SK-N-SH (cell line): ENCODE measurements around the gene ASF1B. TPM values are rescaled to one million over a fixed set of nuclear protein-coding genes. Genes with fewer than 3 reads are reported as not detected.

Experiments
- CTCF ChIA-PET: fragments of 300-600, 350-600 bp; formaldehyde crosslinking; extraction: SDS; loops from one replicate; lab custom pipeline; 2021; lab: Yijun Ruan, JAX
- POLR2A ChIA-PET: fragments of 350-600 bp; sonication (Branson Sonifier 250); formaldehyde crosslinking; extraction: SDS; loops from one replicate; lab custom pipeline; 2020; ENCODE audit warnings: antibody characterized with exemption, inconsistent platforms; lab: Yijun Ruan, JAX
- DNase-seq: peaks from one replicate; pipeline ENCODE4 v3.0.0; 2012
- H2AFZ ChIP-seq: fragments of 200-600 bp; sonication (generic); 2 replicates; pipeline ENCODE4 v1.8.1; 2016; ENCODE audit warnings: antibody characterized with exemption, mild to moderate bottlenecking, low read depth
- H3F3A ChIP-seq: fragments of 200-600 bp; sonication (generic); replicated peaks from 2 replicates; pipeline ENCODE3; 2016; ENCODE audit warnings: antibody characterized with exemption, mild to moderate bottlenecking; ENCODE audit not compliant: insufficient read depth
- H3K27ac ChIP-seq, 2 experiments: fragments of 200-500 bp in 1 of 2; fragments of 200-600 bp in 1 of 2; sonication (Bioruptor generic) in 1 of 2; sonication (generic), shearing (Covaris generic) in 1 of 2; 2 replicates each; pipeline versions ENCODE4 v1.5.1 to v1.6.1; 2014 to 2016; ENCODE audit warnings: low read depth in 2 of 2, inconsistent platforms in 1 of 2, low read length in 1 of 2, mild to moderate bottlenecking in 1 of 2, mixed read lengths in 1 of 2
- H3K27me3 ChIP-seq: fragments of 200-600 bp; sonication (generic), shearing (Covaris generic); 2 replicates; pipeline ENCODE4 v1.6.1; 2016; ENCODE audit warnings: mixed run types; ENCODE audit not compliant: insufficient read depth
- H3K36me3 ChIP-seq, 2 experiments: fragments of 200-500 bp in 1 of 2; fragments of 200-600 bp in 1 of 2; sonication (Bioruptor generic) in 1 of 2; sonication (generic) in 1 of 2; replicated peaks in 1 of 2; 2 replicates each; pipeline versions ENCODE3 to v1.5.1; 2014 to 2016; ENCODE audit warnings: low read length in 1 of 2, mild to moderate bottlenecking in 1 of 2; ENCODE audit not compliant: insufficient read depth in 2 of 2, control insufficient read depth in 1 of 2
- H3K4me1 ChIP-seq, 2 experiments: fragments of 200-500 bp in 1 of 2; fragments of 200-600 bp in 1 of 2; sonication (Bioruptor generic) in 1 of 2; sonication (generic), shearing (Covaris generic) in 1 of 2; 2 replicates each; pipeline versions ENCODE4 v1.5.1 to v1.6.1; 2014 to 2016; ENCODE audit warnings: low read depth in 1 of 2, low read length in 1 of 2, mixed run types in 1 of 2; ENCODE audit not compliant: insufficient read depth in 2 of 2, control insufficient read depth in 1 of 2
- H3K4me2 ChIP-seq: fragments of 200-600 bp; sonication (generic), shearing (Covaris generic); 2 replicates; pipeline ENCODE4 v1.6.1; 2017; ENCODE audit warnings: mixed run types
- H3K4me3 ChIP-seq, 2 experiments: fragments of 200-500 bp in 1 of 2; fragments of 200-600 bp in 1 of 2; sonication (Bioruptor generic) in 1 of 2; sonication (generic), shearing (Covaris generic) in 1 of 2; 2 replicates each; pipeline versions ENCODE4 v1.5.1 to v1.8.1; 2014 to 2016; ENCODE audit warnings: low read depth in 2 of 2, inconsistent platforms in 1 of 2, low read length in 1 of 2, mild to moderate bottlenecking in 1 of 2, mixed read lengths in 1 of 2, moderate library complexity in 1 of 2
- H3K79me2 ChIP-seq: fragments of 200-600 bp; sonication (generic); 2 replicates; pipeline ENCODE4 v1.8.1; 2017; ENCODE audit warnings: mild to moderate bottlenecking; ENCODE audit not compliant: insufficient read depth
- H3K9ac ChIP-seq: fragments of 200-600 bp; sonication (generic); 2 replicates; pipeline ENCODE4 v1.6.1; 2017; ENCODE audit warnings: mixed run types
- H3K9me2 ChIP-seq: fragments of 200-600 bp; sonication (generic); 2 replicates; pipeline ENCODE4 v1.6.1; 2017; ENCODE audit warnings: mixed run types
- H3K9me3 ChIP-seq: fragments of 200-600 bp; sonication (generic); 2 replicates; pipeline ENCODE4 v1.6.1; 2017; ENCODE audit warnings: mixed run types, mild to moderate bottlenecking, moderate library complexity
- H4K20me1 ChIP-seq: fragments of 200-600 bp; sonication (generic); 2 replicates; pipeline ENCODE4 v1.6.1; 2017; ENCODE audit warnings: mild to moderate bottlenecking, mixed run types; ENCODE audit not compliant: insufficient read depth
- CHD2 ChIP-seq: fragments of 150-350 bp; IDR thresholded peaks from 2 replicates; pipeline ENCODE4 v1.6.1; 2018; ENCODE audit warnings: low read length; ENCODE audit not compliant: partially characterized antibody
- ELF1 ChIP-seq: IDR thresholded peaks from 2 replicates; pipeline ENCODE4 v1.4.0; 2012
- FOSL2 ChIP-seq: IDR thresholded peaks from 2 replicates; pipeline ENCODE4 v1.4.0; 2012; ENCODE audit warnings: low read depth, mild to moderate bottlenecking, moderate library complexity, borderline replicate concordance
- FOXJ3 ChIP-seq: sonication (generic); formaldehyde crosslinking; IDR thresholded peaks from 2 replicates; pipeline ENCODE4 v1.5.1; 2020; ENCODE audit warnings: mild to moderate bottlenecking, missing genetic modification reagents
- FOXM1 ChIP-seq: IDR thresholded peaks from 2 replicates; pipeline ENCODE4 v1.4.0; 2012; ENCODE audit warnings: low read depth, mild to moderate bottlenecking
- MXI1 ChIP-seq: IDR thresholded peaks from 2 replicates; pipeline ENCODE4 v1.6.1; 2012; ENCODE audit warnings: mild to moderate bottlenecking, low read depth, low read length, improper control_type of control experiment
- POLR2AphosphoS5 ChIP-seq: IDR thresholded peaks from 2 replicates; pipeline ENCODE4 v1.6.1; 2012; ENCODE audit warnings: low read depth, low read length
- RCOR1 ChIP-seq: fragments of 150-350 bp; IDR thresholded peaks from 2 replicates; pipeline ENCODE4 v1.6.1; 2017; ENCODE audit warnings: antibody characterized with exemption, low read length
- RXRA ChIP-seq: IDR thresholded peaks from 2 replicates; pipeline ENCODE4 v1.4.0; 2012; ENCODE audit warnings: low read depth, mild to moderate bottlenecking, borderline replicate concordance
- TAF1 ChIP-seq: IDR thresholded peaks from 2 replicates; pipeline ENCODE4 v1.6.1; 2012; ENCODE audit warnings: low read depth, mild to moderate bottlenecking, low read length, moderate library complexity, borderline replicate concordance
- WGBS: methylation state at CpG from one replicate; pipeline ENCODE4 v1.1.6; 2017; ENCODE audit warnings: low lambda C conversion rate; 5-methylcytosine and 5-hydroxymethylcytosine counted together
- polyA plus RNA-seq, 3 experiments: library from polyadenylated mRNA; depleted of rRNA; stranded (reverse); fragments of >200 nt; gene quantifications; 2 replicates each; pipeline ENCODE4 v1.2.3, GENCODE V29; 2012
- TF ChIP-seq, protein P1 (sequence below): fragments of 150-350 bp; IDR thresholded peaks from 2 replicates; pipeline ENCODE4 v1.6.1; 2017; ENCODE audit warnings: antibody characterized with exemption, low read length, low read depth, borderline replicate concordance
- TF ChIP-seq, protein P2 (sequence below): IDR thresholded peaks from 2 replicates; pipeline ENCODE4 v1.4.0; 2012; ENCODE audit warnings: low read depth
- TF ChIP-seq, protein P3 (sequence below): IDR thresholded peaks from 2 replicates; pipeline ENCODE4 v1.4.0; 2012; ENCODE audit warnings: low read depth, borderline replicate concordance
- TF ChIP-seq, protein P4 (sequence below): IDR thresholded peaks from 2 replicates; pipeline ENCODE4 v1.4.0; 2012; ENCODE audit warnings: low read depth, borderline replicate concordance
- TF ChIP-seq, protein P5 (sequence below): IDR thresholded peaks from 2 replicates; pipeline ENCODE4; 2012

ASF1B gene
- polyA plus RNA-seq, 1 of the 3 experiments (the other 2 are of a cell fraction) = 19.0 TPM

DNA sequence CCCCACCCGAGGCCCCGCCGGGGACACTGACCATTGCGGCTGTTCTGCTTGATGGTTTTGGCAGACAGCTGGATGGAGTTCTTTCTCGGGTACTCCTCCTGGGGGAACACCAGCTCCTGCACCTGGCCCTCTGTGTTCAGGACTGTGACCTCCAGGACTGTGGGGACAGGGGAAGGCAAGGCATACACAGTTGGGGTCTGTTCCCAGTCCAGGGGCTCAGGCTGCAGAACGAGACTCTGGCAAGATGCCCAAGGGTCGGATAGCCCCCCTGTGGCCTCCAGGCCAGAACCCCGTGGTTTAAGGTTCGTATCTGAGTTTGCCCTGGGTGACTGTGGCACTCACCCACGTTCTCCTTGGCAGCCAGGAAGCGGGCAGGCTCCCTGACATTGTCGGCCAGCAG, 22.7 kb upstream of the ASF1B start:
- H3K9me3 ChIP-seq = no peaks in the 10 kb centered on the region
- no peak overlapping the region for H3K4me2 ChIP-seq
- no peak for DNase-seq
- H3K4me1 ChIP-seq = no peaks in the 10 kb centered on the region
- H3K9ac ChIP-seq = no peak overlapping the region
- peaks cover 5 to 43% of the 10 kb centered on the region in 2 experiments for H3K36me3 ChIP-seq
- POLR2A ChIA-PET = interaction anchor here (0.5 kb wide), 1 partner anchor 11 kb away, joined by 3 read pairs; no protein-coding TSS in a partner anchor
- no peaks in the 10 kb centered on the region for H3K79me2 ChIP-seq
- no CpG with 5 or more reads among the region's 12 CpGs for WGBS
- no peak overlapping the region for H3K4me3 ChIP-seq
- H3K27me3 ChIP-seq = no peaks in the 10 kb centered on the region
- no peak overlapping the region; a peak in 1 of 4 replicates for H3K27ac ChIP-seq
- H3K9me2 ChIP-seq = no peaks in the 10 kb centered on the region
- no peaks in the 10 kb centered on the region for H3F3A ChIP-seq
- H4K20me1 ChIP-seq = no peaks in the 10 kb centered on the region
- no peak for TF ChIP-seq FOSL2
- TF ChIP-seq RXRA = no peak
- no peak for TF ChIP-seq POLR2AphosphoS5
- TF ChIP-seq TAF1 = no peak
- TF ChIP-seq FOXJ3 = no peak
- TF ChIP-seq ELF1 = no peak
- TF ChIP-seq, all 33 proteins: peak for 0
- CTCF ChIA-PET = interaction anchor here (1.3 to 4.0 kb wide), 4 partner anchors 11 to 189 kb away, joined by 4 to 17 read pairs (median 10); partner anchors contain the start of gene ASF1B
- no peak overlapping the region for H2AFZ ChIP-seq

DNA sequence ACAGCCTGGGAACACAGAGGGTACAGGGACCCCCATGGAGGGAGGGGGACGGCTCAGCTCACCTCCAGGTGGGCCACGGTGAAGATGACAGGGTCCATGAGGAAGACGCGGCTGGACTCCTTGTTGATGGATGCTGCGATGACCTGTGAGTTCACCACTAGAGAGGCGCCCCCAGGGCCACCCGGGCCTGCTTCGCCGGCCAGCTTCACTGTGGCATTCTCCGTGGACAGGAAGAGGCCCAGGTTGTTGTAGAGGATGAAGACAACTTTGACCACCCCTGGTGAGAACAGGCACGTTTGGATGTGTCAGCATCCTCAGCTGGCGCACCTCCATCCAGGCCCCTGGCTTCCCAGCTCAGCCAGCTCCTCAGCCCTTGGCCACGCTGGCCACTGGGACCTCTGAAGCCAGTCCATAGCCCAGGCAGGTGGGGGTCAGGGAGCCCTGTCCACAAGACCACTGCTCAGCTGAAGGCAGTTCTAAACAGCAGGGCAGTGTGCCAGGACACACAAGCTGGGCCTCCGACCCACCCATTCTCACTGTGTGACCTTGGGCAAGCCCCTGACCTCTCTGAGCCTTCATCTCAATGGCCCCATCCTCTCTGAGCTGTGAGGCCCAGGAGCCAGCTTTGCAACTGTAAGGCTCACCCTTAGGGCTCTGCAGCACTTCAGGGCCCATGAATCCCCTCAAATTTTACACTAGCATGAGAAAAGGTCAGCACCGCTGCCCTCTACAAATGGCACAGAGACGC, 22.1 kb upstream of the ASF1B start:
- Histone ChIP-seq H2AFZ (no peak overlapping the region), H3K79me2 (no peaks in the 10 kb centered on the region), H3K27ac (no peak overlapping the region), H3K4me1 (no peaks in the 10 kb centered on the region), H3K4me3 (no peak overlapping the region), H3K9me3 (no peaks in the 10 kb centered on the region), H3K9ac (no peak overlapping the region), H4K20me1 (no peaks in the 10 kb centered on the region), H3F3A (no peaks in the 10 kb centered on the region), H3K9me2 (no peaks in the 10 kb centered on the region), H3K36me3 (peaks cover 5 to 42% of the 10 kb centered on the region in 2 experiments), H3K4me2 (no peak overlapping the region), H3K27me3 (no peaks in the 10 kb centered on the region)
- WGBS = 91% methylated on average over 12 of the region's 16 CpGs
- TF ChIP-seq RXRA (no peak), RCOR1 (no peak), MXI1 (no peak), CHD2 (no peak), FOXM1 (no peak)
- TF ChIP-seq, protein P1, sequence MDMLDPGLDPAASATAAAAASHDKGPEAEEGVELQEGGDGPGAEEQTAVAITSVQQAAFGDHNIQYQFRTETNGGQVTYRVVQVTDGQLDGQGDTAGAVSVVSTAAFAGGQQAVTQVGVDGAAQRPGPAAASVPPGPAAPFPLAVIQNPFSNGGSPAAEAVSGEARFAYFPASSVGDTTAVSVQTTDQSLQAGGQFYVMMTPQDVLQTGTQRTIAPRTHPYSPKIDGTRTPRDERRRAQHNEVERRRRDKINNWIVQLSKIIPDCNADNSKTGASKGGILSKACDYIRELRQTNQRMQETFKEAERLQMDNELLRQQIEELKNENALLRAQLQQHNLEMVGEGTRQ = no peak
- TF ChIP-seq, protein P2, sequence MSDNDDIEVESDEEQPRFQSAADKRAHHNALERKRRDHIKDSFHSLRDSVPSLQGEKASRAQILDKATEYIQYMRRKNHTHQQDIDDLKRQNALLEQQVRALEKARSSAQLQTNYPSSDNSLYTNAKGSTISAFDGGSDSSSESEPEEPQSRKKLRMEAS = no peak
- TF ChIP-seq, protein P3, sequence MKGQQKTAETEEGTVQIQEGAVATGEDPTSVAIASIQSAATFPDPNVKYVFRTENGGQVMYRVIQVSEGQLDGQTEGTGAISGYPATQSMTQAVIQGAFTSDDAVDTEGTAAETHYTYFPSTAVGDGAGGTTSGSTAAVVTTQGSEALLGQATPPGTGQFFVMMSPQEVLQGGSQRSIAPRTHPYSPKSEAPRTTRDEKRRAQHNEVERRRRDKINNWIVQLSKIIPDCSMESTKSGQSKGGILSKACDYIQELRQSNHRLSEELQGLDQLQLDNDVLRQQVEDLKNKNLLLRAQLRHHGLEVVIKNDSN = no peak
- TF ChIP-seq, protein P4, sequence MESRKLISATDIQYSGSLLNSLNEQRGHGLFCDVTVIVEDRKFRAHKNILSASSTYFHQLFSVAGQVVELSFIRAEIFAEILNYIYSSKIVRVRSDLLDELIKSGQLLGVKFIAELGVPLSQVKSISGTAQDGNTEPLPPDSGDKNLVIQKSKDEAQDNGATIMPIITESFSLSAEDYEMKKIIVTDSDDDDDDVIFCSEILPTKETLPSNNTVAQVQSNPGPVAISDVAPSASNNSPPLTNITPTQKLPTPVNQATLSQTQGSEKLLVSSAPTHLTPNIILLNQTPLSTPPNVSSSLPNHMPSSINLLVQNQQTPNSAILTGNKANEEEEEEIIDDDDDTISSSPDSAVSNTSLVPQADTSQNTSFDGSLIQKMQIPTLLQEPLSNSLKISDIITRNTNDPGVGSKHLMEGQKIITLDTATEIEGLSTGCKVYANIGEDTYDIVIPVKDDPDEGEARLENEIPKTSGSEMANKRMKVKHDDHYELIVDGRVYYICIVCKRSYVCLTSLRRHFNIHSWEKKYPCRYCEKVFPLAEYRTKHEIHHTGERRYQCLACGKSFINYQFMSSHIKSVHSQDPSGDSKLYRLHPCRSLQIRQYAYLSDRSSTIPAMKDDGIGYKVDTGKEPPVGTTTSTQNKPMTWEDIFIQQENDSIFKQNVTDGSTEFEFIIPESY = no peak
- TF ChIP-seq, protein P5, sequence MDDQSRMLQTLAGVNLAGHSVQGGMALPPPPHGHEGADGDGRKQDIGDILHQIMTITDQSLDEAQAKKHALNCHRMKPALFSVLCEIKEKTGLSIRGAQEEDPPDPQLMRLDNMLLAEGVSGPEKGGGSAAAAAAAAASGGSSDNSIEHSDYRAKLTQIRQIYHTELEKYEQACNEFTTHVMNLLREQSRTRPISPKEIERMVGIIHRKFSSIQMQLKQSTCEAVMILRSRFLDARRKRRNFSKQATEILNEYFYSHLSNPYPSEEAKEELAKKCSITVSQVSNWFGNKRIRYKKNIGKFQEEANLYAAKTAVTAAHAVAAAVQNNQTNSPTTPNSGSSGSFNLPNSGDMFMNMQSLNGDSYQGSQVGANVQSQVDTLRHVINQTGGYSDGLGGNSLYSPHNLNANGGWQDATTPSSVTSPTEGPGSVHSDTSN = no peak
- ChIA-PET CTCF (interaction anchor here (0.6 to 4.0 kb wide), 5 partner anchors 10 to 190 kb away, joined by 3 to 17 read pairs (median 9); partner anchors contain the start of gene ASF1B), POLR2A (interaction anchor here (0.5 kb wide), 1 partner anchor 10 kb away, joined by 3 read pairs; no protein-coding TSS in a partner anchor)
- DNase-seq = no peak
